HepG2 (cell line): ENCODE data around the gene GOLGA8N. TPM values are rescaled to one million over a fixed set of nuclear protein-coding genes. Genes with fewer than 3 reads are reported as not detected.

Source experiments
- BCL6 ChIP-seq: IDR thresholded peaks from 2 replicates; pipeline ENCODE4 v1.6.1; 2016; ENCODE audit warnings: missing genetic modification reagents, missing compliant biosample characterization
- CTCF ChIP-seq: sonication (generic); formaldehyde crosslinking; IDR thresholded peaks from 2 replicates; pipeline ENCODE4 v1.5.0; 2020; ENCODE audit warnings: mild to moderate bottlenecking, missing genetic modification reagents, moderate library complexity
- GABPB1 ChIP-seq: IDR thresholded peaks from 2 replicates; pipeline ENCODE4 v1.6.1; 2016; ENCODE audit warnings: mild to moderate bottlenecking, missing genetic modification reagents, moderate library complexity, missing compliant biosample characterization
- RARA ChIP-seq: IDR thresholded peaks from 2 replicates; pipeline ENCODE4 v1.6.1; 2016; ENCODE audit warnings: missing genetic modification reagents, missing compliant biosample characterization
- RERE ChIP-seq: IDR thresholded peaks from 2 replicates; pipeline ENCODE4 v1.6.1; 2016; ENCODE audit warnings: low read depth, missing genetic modification reagents, missing compliant biosample characterization
- SMC3 ChIP-seq: IDR thresholded peaks from 2 replicates; pipeline ENCODE4 v1.6.1; 2011; ENCODE audit warnings: low read length, improper control_type of control experiment
- SP140L ChIP-seq: sonication (generic); formaldehyde crosslinking; IDR thresholded peaks from 2 replicates; pipeline ENCODE4 v1.4.0; 2020; ENCODE audit warnings: missing genetic modification reagents, borderline replicate concordance
- STAG1 ChIP-seq: sonication (generic); formaldehyde crosslinking; IDR thresholded peaks from 2 replicates; pipeline ENCODE4 v1.4.0; 2020; ENCODE audit warnings: missing genetic modification reagents
- ZMYM4 ChIP-seq: sonication (generic); formaldehyde crosslinking; IDR thresholded peaks from 2 replicates; pipeline ENCODE4 v1.8.1; 2023; ENCODE audit warnings: mild to moderate bottlenecking, missing genetic modification reagents
- ZNF256 ChIP-seq: sonication (generic); formaldehyde crosslinking; conservative IDR thresholded peaks from 2 replicates; pipeline ENCODE4 v1.4.0; 2020; ENCODE audit warnings: missing genetic modification reagents
- ZNF691 ChIP-seq: sonication (generic); formaldehyde crosslinking; IDR thresholded peaks from 2 replicates; pipeline ENCODE4 v1.4.0; 2020; ENCODE audit warnings: missing genetic modification reagents, low read depth, mild to moderate bottlenecking, borderline replicate concordance
- ZSCAN25 ChIP-seq: sonication (generic); formaldehyde crosslinking; IDR thresholded peaks from 2 replicates; pipeline ENCODE4 v1.8.0; 2022; ENCODE audit warnings: mild to moderate bottlenecking, missing genetic modification reagents
- polyA plus RNA-seq, 8 experiments: library from polyadenylated mRNA; depleted of rRNA in 3 of 8; stranded (reverse) in 7 of 8; unstranded in 1 of 8; fragments of >200 nt; fragmentation: Illumina TruSeq in 4 of 8; extraction: Trizol in 4 of 8; gene quantifications; 2 replicates each; pipeline versions ENCODE4 v1.2.1 to v1.2.3, GENCODE V29; 2011 to 2016; ENCODE audit warnings: low read depth in 4 of 8, missing spikeins in 1 of 8, mixed read lengths in 1 of 8; ENCODE audit not compliant: insufficient read depth in 1 of 8
- total RNA-seq, 5 experiments: library from RNA; depleted of rRNA; stranded (reverse); fragments of >200 nt; fragmentation: Illumina TruSeq; extraction: Trizol; gene quantifications; 2 replicates each; pipeline ENCODE4 v1.2.3, GENCODE V29; 2016; ENCODE audit warnings: low read depth in 1 of 5

GOLGA8N gene
- total and polyA plus RNA-seq, 2 of the 13 experiments (the other 11 are each of a cell fraction or from before 2014, with no cell fraction given) = 0.66 to 2.1 TPM

GRCh38 chr15:32651229-32651837 is 58.1 kb downstream of the GOLGA8N start (continued):
- no peak for TF ChIP-seq ZNF691 (CRISPR knock-in tag)
- no peak for TF ChIP-seq ZNF256 (CRISPR knock-in tag)
- peak; percentile 24; the same call in 1 of the 2 replicates for TF ChIP-seq GABPB1
- TF ChIP-seq SP140L (CRISPR knock-in tag) = no peak
- no peak for TF ChIP-seq BCL6 (CRISPR knock-in tag)
- peak; percentile 85 for TF ChIP-seq CTCF
- peak; percentile 84 for TF ChIP-seq SMC3
- peak; percentile 83 for TF ChIP-seq STAG1 (CRISPR knock-in tag)
- TF ChIP-seq RARA (CRISPR knock-in tag) = 0 out of 2 replicates have a peak, but pooled peaks have one; percentile 15
- TF ChIP-seq RERE (CRISPR knock-in tag) = no peak
- TF ChIP-seq ZSCAN25 (CRISPR knock-in tag) = peak; percentile 65; the same call in 1 of the 2 replicates
- 0 out of 2 replicates have a peak, but pooled peaks have one; percentile 25 for TF ChIP-seq ZMYM4 (CRISPR knock-in tag)
- TF ChIP-seq, all 625 proteins: peak for 13
